Measurements from ENCODE around the gene PTK6. TPM values are rescaled to one million over a fixed set of nuclear protein-coding genes. Genes with fewer than 3 reads are reported as not detected.

The PTK6 gene
- total and polyA plus RNA-seq, 2 of the 13 experiments (the other 11 are each of a cell fraction or from before 2014, with no cell fraction given): 0.08 TPM; not detected in 1

GRCh38 chr20:63572788-63573646 is 35.8 kb upstream of the PTK6 start (continued):
- peak; percentile 21 for TF ChIP-seq HNRNPLL (IDR thresholded peaks at IDR 0.05; ENCODE audit: low read depth, low read length, poor library complexity, severe bottlenecking)
- TF ChIP-seq FOSL2 (CRISPR knock-in tag; IDR thresholded peaks at IDR 0.05): 0 out of 2 replicates have a peak, but pooled peaks have one; percentile 19
- no peak for TF ChIP-seq PLRG1 (conservative IDR thresholded peaks at IDR 0.05)
- no peak for TF ChIP-seq PLSCR1 (CRISPR knock-in tag; IDR thresholded peaks at IDR 0.05; ENCODE audit: borderline replicate concordance)
- TF ChIP-seq TOE1 (CRISPR knock-in tag; IDR thresholded peaks at IDR 0.05): no peak
- 0 out of 2 replicates have a peak, but pooled peaks have one; percentile 54 for TF ChIP-seq IRF2 (CRISPR knock-in tag; IDR thresholded peaks at IDR 0.05)
- TF ChIP-seq ZNF576 (CRISPR knock-in tag; IDR thresholded peaks at IDR 0.05): 0 out of 2 replicates have a peak, but pooled peaks have one; percentile 43
- TF ChIP-seq KLF13 (CRISPR knock-in tag; IDR thresholded peaks at IDR 0.05): 0 out of 2 replicates have a peak, but pooled peaks have one; percentile 7
- TF ChIP-seq SAP130 (CRISPR knock-in tag; IDR thresholded peaks at IDR 0.05; ENCODE audit: low read depth): 0 out of 2 replicates have a peak, but pooled peaks have one; percentile 18
- peak; percentile 58 for TF ChIP-seq XRCC5 (optimal IDR thresholded peaks at IDR 0.05; ENCODE audit: low read length)
- peak; percentile 40; the same call in 1 of the 2 replicates for TF ChIP-seq CAMTA2 (CRISPR knock-in tag; IDR thresholded peaks at IDR 0.05; ENCODE audit: borderline replicate concordance)
- TF ChIP-seq PAWR (CRISPR knock-in tag; IDR thresholded peaks at IDR 0.05; ENCODE audit: borderline replicate concordance): 0 out of 2 replicates have a peak, but pooled peaks have one; percentile 62
- TF ChIP-seq ZNF180 (CRISPR knock-in tag; IDR thresholded peaks at IDR 0.05; ENCODE audit: borderline replicate concordance, low read depth): 0 out of 2 replicates have a peak, but pooled peaks have one; percentile 62
- no peak for TF ChIP-seq ZNF800 (CRISPR knock-in tag; IDR thresholded peaks at IDR 0.05)
- peak; percentile 61; the same call in 1 of the 2 replicates for TF ChIP-seq ZNF296 (CRISPR knock-in tag; conservative IDR thresholded peaks at IDR 0.05)
- TF ChIP-seq UBTF (CRISPR knock-in tag; IDR thresholded peaks at IDR 0.05): peak; percentile 64
- TF ChIP-seq ZSCAN29 (CRISPR knock-in tag; conservative IDR thresholded peaks at IDR 0.05): 0 out of 2 replicates have a peak, but pooled peaks have one; percentile 28
- TF ChIP-seq ZNF225 (CRISPR knock-in tag; IDR thresholded peaks at IDR 0.05): peak; percentile 43; the same call in 1 of the 2 replicates
- peak; percentile 75; the same call in 1 of the 2 replicates for TF ChIP-seq HNF1B (CRISPR knock-in tag; IDR thresholded peaks at IDR 0.05)
- no peak for TF ChIP-seq GATA4 (IDR thresholded peaks at IDR 0.05; ENCODE audit: borderline replicate concordance, low read depth)
- TF ChIP-seq ETV5 (CRISPR knock-in tag; IDR thresholded peaks at IDR 0.05; ENCODE audit: borderline replicate concordance): 0 out of 2 replicates have a peak, but pooled peaks have one; percentile 11

Data from HepG2 (cell line).